Myocyte (in vitro differentiated cells): ENCODE data around the gene TMEM107. TPM values are rescaled to one million over a fixed set of nuclear protein-coding genes. Genes with fewer than 3 reads are reported as not detected.

Experiments
- DNase-seq: peaks from one replicate; pipeline ENCODE4 v3.0.0-alpha.2; 2012; ENCODE audit warnings: low read depth
- total RNA-seq: library from RNA; depleted of rRNA; stranded (reverse); fragments of >200 nt; gene quantifications from 2 replicates; pipeline ENCODE4 v1.2.3, GENCODE V29; 2014

The TMEM107 gene
- total RNA-seq, 1 donor from 2014 or later = 11.5 TPM

- DNase-seq = peak; percentile 18
Measured at GRCh38 chr17:8162997-8163977, 12.9 kb downstream of the TMEM107 start.

- peak; percentile 77 for DNase-seq
Measured at GRCh38 chr17:8162233-8162996, 13.8 kb downstream of the TMEM107 start, which contains the start of gene VAMP2. Gene VAMP2 (minus strand): TSS chr17:8162948. CDS start chr17:8162879, 69 bp downstream.

GRCh38 chr17:8161289-8162232 is 14.6 kb downstream of the TMEM107 start:
- no peak for DNase-seq

- DNase-seq = no peak
Measured at GRCh38 chr17:8160741-8161221, 15.4 kb downstream of the TMEM107 start.

- DNase-seq = no peak
Measured at GRCh38 chr17:8160224-8160577, 16.0 kb downstream of the TMEM107 start.

- no peak for DNase-seq
Measured at GRCh38 chr17:8159459-8160223, 16.5 kb downstream of the TMEM107 start.

- no peak for DNase-seq
Measured at GRCh38 chr17:8159032-8159400, 17.2 kb downstream of the TMEM107 start.

- DNase-seq = peak; percentile 91
Measured at GRCh38 chr17:8158267-8159031, 17.7 kb downstream of the TMEM107 start.

GRCh38 chr17:8156246-8156992 is 19.8 kb downstream of the TMEM107 start:
- DNase-seq = peak; percentile 100

GRCh38 chr17:8155996-8156245 is 20.3 kb downstream of the TMEM107 start:
- no peak for DNase-seq

GRCh38 chr17:8155231-8155995 is 20.8 kb downstream of the TMEM107 start:
- no peak for DNase-seq

- no peak for DNase-seq
Measured at GRCh38 chr17:8154608-8155155, 21.5 kb downstream of the TMEM107 start.

- peak; percentile 99 for DNase-seq
Measured at GRCh38 chr17:8153957-8154607, 22.1 kb downstream of the TMEM107 start.

- DNase-seq = peak; percentile 93
Measured at GRCh38 chr17:8153525-8153956, 22.6 kb downstream of the TMEM107 start.

- no peak for DNase-seq
Measured at GRCh38 chr17:8153031-8153451, 23.1 kb downstream of the TMEM107 start.

GRCh38 chr17:8152112-8152775 is 23.9 kb downstream of the TMEM107 start, which contains the start of gene PER1:
Gene PER1 (minus strand): TSS chr17:8152404. CDS start chr17:8150706, 1,698 bp downstream.
- peak; percentile 96 for DNase-seq
